Right atrium auricular region (tissue), 2 donors: ENCODE data around the gene CBY3. TPM values are rescaled to one million over a fixed set of nuclear protein-coding genes. Genes with fewer than 3 reads are reported as not detected.
"Not testable (repeated sequence)": the region's sequence is repeated elsewhere in the genome, so short reads cannot be mapped to it uniquely, and the experiment has no call there.

Source experiments
- DNase-seq: peaks from one replicate; pipeline ENCODE4 v3.0.0-alpha.2; 2019; ENCODE audit warnings: low spot score
- H3K27ac ChIP-seq, 2 donors: fragments of 200-600 bp; sonication (generic); 1 replicate in 1 of 2; 2 replicates in 1 of 2; pipeline ENCODE4 v1.5.1; 2016 to 2019
- H3K27me3 ChIP-seq, 2 donors: fragments of 200-600 bp; sonication (generic); one replicate each; pipeline versions ENCODE4 v1.5.1 to v1.6.0; 2017 to 2019
- H3K36me3 ChIP-seq: fragments of 200-600 bp; sonication (generic); one replicate; pipeline ENCODE4 v1.5.1; 2016
- H3K4me1 ChIP-seq, 2 donors: fragments of 200-600 bp; sonication (generic); one replicate each; pipeline versions ENCODE4 v1.5.1 to v1.6.0; 2017 to 2019
- H3K4me3 ChIP-seq, 2 donors: fragments of 200-600 bp; sonication (generic); 1 replicate in 1 of 2; 2 replicates in 1 of 2; pipeline ENCODE4 v1.5.1; 2017 to 2019; ENCODE audit warnings: mild to moderate bottlenecking in 1 of 2, moderate library complexity in 1 of 2
- H3K9me3 ChIP-seq, 2 donors: fragments of 200-600 bp; sonication (generic); one replicate each; pipeline ENCODE4 v1.5.1; 2019
- CTCF ChIP-seq, 2 donors: fragments of 200-600 bp; sonication (generic); IDR thresholded peaks; one replicate each; pipeline ENCODE4 v1.5.1; 2019; ENCODE audit warnings: antibody characterized with exemption in 2 of 2
- total RNA-seq, 2 donors: library from RNA; depleted of rRNA; stranded (reverse); fragments of >200 nt; gene quantifications; one replicate each; pipeline ENCODE4 v1.1.0, GENCODE V29; 2016

The CBY3 gene
- total RNA-seq, 2 donors from 2014 or later, result not detected

GRCh38 chr5:179649166-179649703 lies 31.6 kb downstream of the CBY3 start:
- not testable (repeated sequence) for DNase-seq, H3K27ac ChIP-seq, H3K4me1 ChIP-seq, H3K9me3 ChIP-seq, H3K4me3 ChIP-seq, H3K27me3 ChIP-seq, H3K36me3 ChIP-seq

DNA sequence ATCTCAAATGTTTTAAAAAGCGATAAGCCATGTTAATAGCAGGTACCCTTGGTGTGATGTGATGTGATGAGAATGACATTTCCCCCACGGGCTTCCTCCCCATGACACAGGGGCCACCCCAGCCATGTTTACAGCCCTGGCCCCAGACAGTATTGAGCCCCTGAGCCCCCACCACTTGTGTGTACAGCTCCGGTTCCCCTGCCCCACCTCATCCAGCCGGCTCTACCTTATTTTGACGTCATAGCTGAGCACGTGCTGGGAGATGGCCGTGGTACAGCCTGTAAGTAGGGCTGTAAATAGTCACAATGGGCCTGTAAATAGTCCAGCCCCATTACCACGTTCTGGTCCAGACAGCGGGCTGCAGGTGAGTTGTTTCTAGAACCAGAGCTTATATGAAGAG lies 32.4 kb downstream of the CBY3 start:
- H3K4me3 ChIP-seq, result no peak overlapping the region
- no peak for DNase-seq
- TF ChIP-seq CTCF (IDR thresholded peaks at IDR 0.05), result no peak

DNA sequence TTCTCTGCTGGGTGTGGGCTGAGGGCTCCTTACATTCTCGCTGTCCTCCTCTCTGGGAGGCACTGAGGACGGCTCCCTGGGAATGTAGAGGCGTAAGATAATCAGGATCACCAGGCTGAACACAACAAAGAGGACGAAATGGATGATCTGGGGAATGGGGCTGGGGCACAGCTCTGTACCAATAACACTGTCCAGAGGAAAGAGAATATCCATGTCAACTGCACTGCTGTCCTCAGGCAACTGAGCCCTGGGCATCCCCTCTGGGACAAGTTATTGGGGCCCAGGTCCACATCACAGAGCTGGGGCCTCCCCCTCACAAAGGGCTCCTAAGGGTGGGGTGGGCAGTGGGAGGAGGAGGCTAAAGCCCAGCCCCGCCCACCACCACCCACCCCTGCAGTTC lies 36.1 kb downstream of the CBY3 start:
- not testable (repeated sequence) for H3K4me3 ChIP-seq, H3K36me3 ChIP-seq, DNase-seq, H3K27me3 ChIP-seq, H3K9me3 ChIP-seq, H3K27ac ChIP-seq, H3K4me1 ChIP-seq

More for the DNA sequence above, 32.4 kb downstream of the CBY3 start:
- no peaks in the 10 kb centered on the region for H3K36me3 ChIP-seq
- H3K27me3 ChIP-seq, result no peaks in the 10 kb centered on the region
- H3K27ac ChIP-seq, result no peak overlapping the region
- H3K4me1 ChIP-seq, result no peaks in the 10 kb centered on the region
- H3K9me3 ChIP-seq, result no peaks in the 10 kb centered on the region

GRCh38 chr5:179643141-179643920 lies 37.5 kb downstream of the CBY3 start:
- not testable (repeated sequence) for H3K36me3 ChIP-seq, H3K27me3 ChIP-seq, H3K4me1 ChIP-seq, H3K9me3 ChIP-seq, H3K27ac ChIP-seq, H3K4me3 ChIP-seq, DNase-seq

GRCh38 chr5:179642626-179643025 lies 38.2 kb downstream of the CBY3 start:
- not testable (repeated sequence) for H3K4me3 ChIP-seq, H3K27me3 ChIP-seq, DNase-seq, H3K9me3 ChIP-seq, H3K27ac ChIP-seq, H3K4me1 ChIP-seq, H3K36me3 ChIP-seq

GRCh38 chr5:179641745-179642144 lies 39.1 kb downstream of the CBY3 start:
- DNase-seq, H3K36me3 ChIP-seq, H3K4me3 ChIP-seq, H3K9me3 ChIP-seq, H3K4me1 ChIP-seq, H3K27me3 ChIP-seq, H3K27ac ChIP-seq: not testable (repeated sequence)

DNA sequence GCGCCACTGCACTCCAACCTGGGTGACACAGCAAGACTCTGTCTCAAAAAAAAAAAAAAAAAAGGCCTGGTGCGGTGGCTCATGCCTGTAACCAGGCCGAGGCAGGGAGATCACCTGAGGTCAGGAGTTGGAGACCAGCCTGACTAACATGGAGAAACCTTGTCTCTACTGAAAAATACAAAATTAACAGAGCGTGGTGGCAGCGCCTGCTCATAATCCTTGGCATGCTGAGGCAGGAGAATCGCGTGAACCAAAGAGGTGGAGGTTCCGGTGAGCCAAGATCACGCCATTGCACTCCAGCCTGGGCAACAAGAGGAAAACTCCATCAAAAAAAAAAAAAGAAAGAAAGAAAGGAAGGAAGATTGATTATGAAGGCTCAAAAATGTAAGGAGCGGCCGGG lies 41.5 kb downstream of the CBY3 start:
- H3K9me3 ChIP-seq, H3K4me3 ChIP-seq, H3K36me3 ChIP-seq, H3K27ac ChIP-seq, DNase-seq, H3K4me1 ChIP-seq, H3K27me3 ChIP-seq: not testable (repeated sequence)

DNA sequence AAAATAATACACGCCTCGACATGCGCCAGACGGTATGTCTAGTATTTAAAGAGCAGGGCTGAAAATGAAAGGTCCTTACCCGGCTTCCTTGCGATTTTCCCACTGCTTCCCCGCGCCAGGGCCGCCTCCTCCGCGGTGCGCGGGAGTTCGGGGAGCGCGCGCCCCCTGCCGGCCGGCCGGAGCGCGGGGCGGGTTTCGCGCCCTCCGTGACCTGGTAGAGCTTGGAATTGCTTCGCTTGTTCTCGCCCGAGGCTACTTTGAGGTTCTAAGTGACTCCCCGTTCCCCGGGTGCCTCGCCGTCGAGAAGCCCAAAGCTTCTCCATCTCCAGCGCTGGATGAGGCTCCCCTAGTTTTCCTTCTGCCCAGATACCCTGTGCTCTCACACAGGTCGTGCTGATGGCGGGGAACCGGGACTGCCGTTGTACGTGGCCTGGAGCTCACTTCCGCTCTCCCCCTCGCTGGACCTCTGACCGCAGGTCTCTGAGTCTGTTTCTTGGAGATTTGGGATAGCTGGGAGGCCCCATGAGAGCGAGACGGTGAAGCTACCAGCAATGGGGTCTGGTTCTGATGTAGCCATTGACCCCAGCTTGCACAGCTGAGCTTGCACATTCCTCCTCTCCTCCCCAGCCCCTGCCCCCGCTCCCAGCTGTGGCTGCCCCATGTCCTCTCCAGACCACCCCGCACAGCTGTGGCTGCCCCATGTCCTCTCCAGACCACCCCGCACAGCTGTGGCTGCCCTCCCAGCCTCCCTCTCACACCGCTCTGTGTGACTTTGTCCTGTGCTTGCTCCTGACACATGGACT lies 46.3 kb downstream of the CBY3 start:
- DNase-seq, H3K27me3 ChIP-seq, H3K9me3 ChIP-seq, H3K4me1 ChIP-seq, H3K4me3 ChIP-seq, H3K36me3 ChIP-seq, H3K27ac ChIP-seq: not testable (repeated sequence)

DNA sequence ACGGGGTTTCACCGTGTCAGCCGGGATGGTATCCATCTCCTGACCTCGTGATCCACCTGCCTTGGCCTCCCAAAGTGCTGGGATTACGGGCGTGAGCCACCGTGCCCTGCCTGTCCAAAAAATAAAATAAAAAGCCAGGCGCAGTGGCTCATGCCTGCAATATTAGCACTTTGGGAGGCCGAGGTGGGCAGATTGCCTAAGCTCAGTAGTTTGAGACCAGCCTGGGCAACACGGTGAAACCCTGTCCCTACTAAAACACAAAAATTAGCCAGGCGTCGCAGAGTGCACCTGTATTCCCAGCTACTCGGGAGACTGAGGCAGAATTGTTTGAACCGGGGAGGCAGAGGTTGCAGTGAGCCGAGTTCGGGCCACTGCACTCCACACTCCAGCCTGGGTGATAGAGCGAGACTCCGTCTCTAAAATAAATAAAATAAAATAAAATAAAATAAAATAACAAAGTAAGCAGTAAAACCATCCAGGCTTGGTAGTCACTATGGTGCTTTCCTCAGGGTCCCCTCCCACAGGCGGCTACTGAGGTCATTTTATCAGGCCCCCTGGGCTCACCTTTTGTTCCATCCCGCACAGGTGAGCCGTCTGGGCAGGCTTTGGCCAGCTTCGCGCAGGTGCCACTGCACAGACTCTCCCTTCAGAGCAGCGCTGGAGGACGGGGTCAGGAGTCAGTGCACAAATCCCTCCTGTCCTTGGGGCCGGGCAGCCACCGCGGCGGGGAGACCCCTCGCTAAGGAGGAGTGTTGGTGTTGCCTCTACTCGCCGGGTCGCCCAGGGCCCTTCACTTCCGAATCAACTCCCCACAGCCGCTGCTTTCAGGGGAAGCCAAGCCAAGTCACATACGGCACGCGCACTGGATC lies 47.1 kb downstream of the CBY3 start:
- H3K27me3 ChIP-seq, H3K9me3 ChIP-seq, H3K36me3 ChIP-seq, DNase-seq, H3K27ac ChIP-seq, H3K4me1 ChIP-seq: not testable (repeated sequence)
- peak overlapping the region; percentile 10 to 35 for H3K4me3 ChIP-seq

Other genes with a start within 250 kb of the CBY3 start
- 10 to 100 TPM; 19.5 to 25.4 TPM for gene RUFY1, start 130.5 kb downstream of the CBY3 start, total RNA-seq
- 100 to 1,000 TPM; 104 to 146 TPM for gene HNRNPH1, start 57.4 kb downstream of the CBY3 start, total RNA-seq
- 100 to 1,000 TPM; 288 to 297 TPM for gene CANX, start 17.9 kb upstream of the CBY3 start, total RNA-seq
- 10 to 100 TPM; 10.8 to 16.6 TPM for gene MAML1, start 51.8 kb upstream of the CBY3 start, total RNA-seq
- gene LTC4S, start 113.0 kb upstream of the CBY3 start, total RNA-seq, result 10 to 100 TPM in 1 of 2 donors, 1 to 10 TPM in 1; 9.0 to 11.1 TPM
- 10 to 100 TPM; 71.7 to 77.1 TPM for gene MGAT4B, start 125.8 kb upstream of the CBY3 start, total RNA-seq
- 100 to 1,000 TPM; 379 to 436 TPM for gene SQSTM1, start 139.9 kb upstream of the CBY3 start, total RNA-seq
- gene MRNIP, start 177.8 kb upstream of the CBY3 start, total RNA-seq, result 10 to 100 TPM; 12.5 to 20.3 TPM
- 10 to 100 TPM; 33.5 to 57.7 TPM for gene TBC1D9B, start 226.9 kb upstream of the CBY3 start, total RNA-seq